ENCODE results near the gene SAMSN1. TPM values are rescaled to one million over a fixed set of nuclear protein-coding genes. Genes with fewer than 3 reads are reported as not detected.

SAMSN1 gene
- polyA plus RNA-seq, 1 donor (not counting 4 experiments of a cell fraction or from before 2014, with no cell fraction given), result not detected

GRCh38 chr21:14589855-14590563, 43.9 kb upstream of the SAMSN1 start:
- H3K9ac ChIP-seq (ENCODE audit: control insufficient read depth, extremely low read depth, insufficient read depth, low read length), result no peak overlapping the region
- H3K79me2 ChIP-seq (ENCODE audit: control insufficient read depth, insufficient read depth, low read length), result no peaks in the 10 kb centered on the region
- FAIRE-seq (no peak), DNase-seq (ENCODE audit: low read depth, low spot score) (no peak)
- H3K4me3 ChIP-seq (ENCODE audit: control insufficient read depth in 2 of 3, extremely low read depth in 1 of 3, insufficient read depth in 2 of 3, low read depth in 1 of 3, low read length in 3 of 3), result no peak overlapping the region
- no peak overlapping the region for H2AFZ ChIP-seq (ENCODE audit: control insufficient read depth, low read length)
- TF ChIP-seq, protein P1, sequence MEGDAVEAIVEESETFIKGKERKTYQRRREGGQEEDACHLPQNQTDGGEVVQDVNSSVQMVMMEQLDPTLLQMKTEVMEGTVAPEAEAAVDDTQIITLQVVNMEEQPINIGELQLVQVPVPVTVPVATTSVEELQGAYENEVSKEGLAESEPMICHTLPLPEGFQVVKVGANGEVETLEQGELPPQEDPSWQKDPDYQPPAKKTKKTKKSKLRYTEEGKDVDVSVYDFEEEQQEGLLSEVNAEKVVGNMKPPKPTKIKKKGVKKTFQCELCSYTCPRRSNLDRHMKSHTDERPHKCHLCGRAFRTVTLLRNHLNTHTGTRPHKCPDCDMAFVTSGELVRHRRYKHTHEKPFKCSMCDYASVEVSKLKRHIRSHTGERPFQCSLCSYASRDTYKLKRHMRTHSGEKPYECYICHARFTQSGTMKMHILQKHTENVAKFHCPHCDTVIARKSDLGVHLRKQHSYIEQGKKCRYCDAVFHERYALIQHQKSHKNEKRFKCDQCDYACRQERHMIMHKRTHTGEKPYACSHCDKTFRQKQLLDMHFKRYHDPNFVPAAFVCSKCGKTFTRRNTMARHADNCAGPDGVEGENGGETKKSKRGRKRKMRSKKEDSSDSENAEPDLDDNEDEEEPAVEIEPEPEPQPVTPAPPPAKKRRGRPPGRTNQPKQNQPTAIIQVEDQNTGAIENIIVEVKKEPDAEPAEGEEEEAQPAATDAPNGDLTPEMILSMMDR (optimal IDR thresholded peaks at IDR 0.05 in 1 of 3, IDR thresholded peaks at IDR 0.05 in 1 of 3, conservative IDR thresholded peaks at IDR 0.05 in 1 of 3; ENCODE audit: extremely low read depth in 1 of 3, insufficient read depth in 2 of 3, low read length in 3 of 3), result no peak
- TF ChIP-seq EZH2 (IDR thresholded peaks at IDR 0.05; ENCODE audit: low read length), result no peak
- H3K9me3 ChIP-seq (ENCODE audit: control insufficient read depth, low read depth, low read length), result no peaks in the 10 kb centered on the region
- no peak overlapping the region for H3K4me2 ChIP-seq (ENCODE audit: control insufficient read depth, extremely low read depth, insufficient read depth, low read depth, low read length)
- H3K4me1 ChIP-seq (ENCODE audit: control insufficient read depth, extremely low read depth, insufficient read depth, low read length), result no peaks in the 10 kb centered on the region
- no peaks in the 10 kb centered on the region for H3K36me3 ChIP-seq (ENCODE audit: control insufficient read depth in 2 of 2, extremely low read depth in 1 of 2, insufficient read depth in 2 of 2, low read length in 2 of 2)
- no peaks in the 10 kb centered on the region for H4K20me1 ChIP-seq (ENCODE audit: control insufficient read depth, extremely low read depth, insufficient read depth, low read length)
- dilution Hi-C loops (cut with MboI; ENCODE audit: extremely low pct_ligation_motif_present, low sequenced_read_pairs), result no loop called here
- no peaks in the 10 kb centered on the region for H3K9me1 ChIP-seq (ENCODE audit: control insufficient read depth, extremely low read depth, insufficient read depth, low read length)
- H3K27me3 ChIP-seq (ENCODE audit: control insufficient read depth, extremely low read depth, insufficient read depth, low read length), result no peaks in the 10 kb centered on the region
- no peak overlapping the region for H3K27ac ChIP-seq (ENCODE audit: control insufficient read depth, insufficient read depth, low read length)

DNA sequence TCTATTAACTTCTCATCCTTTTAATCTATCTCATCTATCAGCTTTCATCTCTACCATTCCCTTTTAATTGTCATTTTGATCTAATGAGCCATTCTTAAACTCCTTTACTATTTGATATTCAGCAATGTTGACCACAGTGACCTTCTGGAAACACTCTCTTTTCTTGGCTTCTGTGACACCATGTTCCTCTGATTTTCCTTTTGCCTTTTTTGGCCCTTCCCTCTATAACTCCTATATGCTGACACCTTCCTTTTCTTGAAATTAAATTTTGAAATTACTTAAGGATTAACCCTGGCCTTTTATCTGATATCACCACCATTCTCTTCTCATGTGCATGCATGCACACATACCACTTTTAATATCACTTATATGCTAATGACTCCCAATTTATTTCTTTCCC, 41.2 kb upstream of the SAMSN1 start:
- H3K9me3 ChIP-seq (ENCODE audit: control insufficient read depth, low read depth, low read length), result no peaks in the 10 kb centered on the region
- no peak overlapping the region for H3K4me3 ChIP-seq (ENCODE audit: control insufficient read depth in 2 of 3, extremely low read depth in 1 of 3, insufficient read depth in 2 of 3, low read depth in 1 of 3, low read length in 3 of 3)
- no peak overlapping the region for H2AFZ ChIP-seq (ENCODE audit: control insufficient read depth, low read length)
- H4K20me1 ChIP-seq (ENCODE audit: control insufficient read depth, extremely low read depth, insufficient read depth, low read length), result no peaks in the 10 kb centered on the region
- no peaks in the 10 kb centered on the region for H3K27me3 ChIP-seq (ENCODE audit: control insufficient read depth, extremely low read depth, insufficient read depth, low read length)
- dilution Hi-C loops (cut with MboI; ENCODE audit: extremely low pct_ligation_motif_present, low sequenced_read_pairs), result no loop called here
- H3K36me3 ChIP-seq (ENCODE audit: control insufficient read depth in 2 of 2, extremely low read depth in 1 of 2, insufficient read depth in 2 of 2, low read length in 2 of 2), result no peaks in the 10 kb centered on the region
- no peaks in the 10 kb centered on the region for H3K9me1 ChIP-seq (ENCODE audit: control insufficient read depth, extremely low read depth, insufficient read depth, low read length)
- H3K27ac ChIP-seq (ENCODE audit: control insufficient read depth, insufficient read depth, low read length), result no peak overlapping the region
- TF ChIP-seq, protein P1 (optimal IDR thresholded peaks at IDR 0.05 in 1 of 3, IDR thresholded peaks at IDR 0.05 in 1 of 3, conservative IDR thresholded peaks at IDR 0.05 in 1 of 3; ENCODE audit: extremely low read depth in 1 of 3, insufficient read depth in 2 of 3, low read length in 3 of 3), result no peak
- TF ChIP-seq EZH2 (IDR thresholded peaks at IDR 0.05; ENCODE audit: low read length), result no peak
- no peaks in the 10 kb centered on the region for H3K4me1 ChIP-seq (ENCODE audit: control insufficient read depth, extremely low read depth, insufficient read depth, low read length)
- no peaks in the 10 kb centered on the region for H3K79me2 ChIP-seq (ENCODE audit: control insufficient read depth, insufficient read depth, low read length)
- no peak overlapping the region for H3K9ac ChIP-seq (ENCODE audit: control insufficient read depth, extremely low read depth, insufficient read depth, low read length)
- no peak overlapping the region for H3K4me2 ChIP-seq (ENCODE audit: control insufficient read depth, extremely low read depth, insufficient read depth, low read depth, low read length)
- DNase-seq (ENCODE audit: low read depth, low spot score), result no peak
- no peak for FAIRE-seq

Data from keratinocyte (primary cell).